ENCODE data around the gene COX17. TPM values are rescaled to one million over a fixed set of nuclear protein-coding genes. Genes with fewer than 3 reads are reported as not detected.
"Not testable (repeated sequence)": the region's sequence is repeated elsewhere in the genome, so short reads cannot be mapped to it uniquely, and the experiment has no call there.

COX17 gene
- total and polyA plus RNA-seq, 5 donors from 2014 or later, result 34.1 to 124 (median 92.6) TPM

DNA sequence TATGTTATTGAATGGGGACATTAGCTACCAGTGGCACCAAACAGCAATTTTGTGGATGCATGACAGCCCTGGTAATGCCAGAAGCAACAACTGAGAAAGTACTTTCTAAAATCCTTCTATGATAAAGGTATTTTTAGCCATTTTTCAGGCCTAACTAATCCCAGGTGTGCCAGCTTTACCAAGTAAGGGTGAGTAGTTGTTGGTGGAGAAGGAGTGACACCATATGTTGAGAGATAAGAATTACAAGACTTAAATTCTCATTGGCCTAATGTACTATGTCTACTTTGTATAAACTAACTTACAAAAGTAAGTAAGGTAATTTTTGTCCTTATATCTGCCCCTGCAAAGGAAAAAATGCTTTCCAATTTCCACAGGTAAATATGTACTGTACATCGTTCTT is 4.1 kb upstream of the COX17 start:
- H3K36me3 Mint-ChIP-seq, result no peaks in the 10 kb centered on the region
- no peak for ATAC-seq (ENCODE audit: low read depth in 2 of 2)
- DNase-seq, result peak in 2 of 3 donors; percentile 23 to 58
- no peak overlapping the region for H3K27ac Mint-ChIP-seq
- H3K27me3 Mint-ChIP-seq, result peaks cover 5% of the 10 kb centered on the region
- peaks cover 6 to 14% (median 10%) of the 10 kb centered on the region in 4 donors for H3K4me1 Mint-ChIP-seq
- Histone ChIP-seq H3K27me3 (ENCODE audit: control insufficient read depth, insufficient read depth, low read length) (no peaks in the 10 kb centered on the region), H3K9me3 (ENCODE audit: control insufficient read depth in 2 of 2, low read length in 2 of 2) (no peaks in the 10 kb centered on the region), H3K4me1 (ENCODE audit: control insufficient read depth, insufficient read depth, low read length, poor library complexity, severe bottlenecking) (peaks cover 11% of the 10 kb centered on the region), H3K4me3 (ENCODE audit: low read depth, low read length) (no peak overlapping the region), H3K27ac (ENCODE audit: insufficient read depth, low read length, poor library complexity, severe bottlenecking) (no peak overlapping the region), H3K36me3 (ENCODE audit: control insufficient read depth, insufficient read depth, low read length) (no peaks in the 10 kb centered on the region)
- no peak overlapping the region for H3K4me3 Mint-ChIP-seq
- peaks cover 0 to 1% (median 0%) of the 10 kb centered on the region in 7 donors for H3K9me3 Mint-ChIP-seq

DNA sequence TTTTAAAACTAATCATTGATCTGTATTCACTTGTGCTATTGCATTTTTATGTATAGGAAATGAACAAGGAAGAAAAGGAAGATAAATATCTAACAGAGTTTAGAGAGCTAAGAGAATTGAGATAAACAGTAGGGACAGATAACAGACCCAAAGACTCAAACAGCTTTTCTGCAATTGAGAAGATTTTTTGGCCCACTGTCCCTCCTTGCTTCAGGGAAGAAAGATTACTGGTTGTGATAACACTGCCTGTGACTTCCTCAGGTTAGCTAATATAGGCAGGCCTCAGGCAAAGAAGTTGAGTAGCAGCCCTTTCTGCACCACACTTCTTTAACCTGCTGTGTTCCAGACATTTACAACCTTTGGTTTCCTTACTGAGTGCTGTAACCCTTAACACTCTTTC is 2.7 kb upstream of the COX17 start:
- Histone ChIP-seq H3K27me3 (ENCODE audit: control insufficient read depth, insufficient read depth, low read length) (no peaks in the 10 kb centered on the region), H3K4me1 (ENCODE audit: control insufficient read depth, insufficient read depth, low read length, poor library complexity, severe bottlenecking) (peaks cover 21% of the 10 kb centered on the region), H3K36me3 (ENCODE audit: control insufficient read depth, insufficient read depth, low read length) (peaks cover 4% of the 10 kb centered on the region), H3K4me3 (ENCODE audit: low read depth, low read length) (no peak overlapping the region), H3K27ac (ENCODE audit: insufficient read depth, low read length, poor library complexity, severe bottlenecking) (no peak overlapping the region), H3K9me3 (ENCODE audit: control insufficient read depth in 2 of 2, low read length in 2 of 2) (no peaks in the 10 kb centered on the region)
- H3K9me3 Mint-ChIP-seq, result peaks cover 0 to 1% (median 0%) of the 10 kb centered on the region in 7 donors
- H3K4me1 Mint-ChIP-seq, result peaks cover 6 to 28% (median 24%) of the 10 kb centered on the region in 4 donors
- H3K27me3 Mint-ChIP-seq, result peaks cover 5% of the 10 kb centered on the region
- no peak overlapping the region for H3K4me3 Mint-ChIP-seq
- DNase-seq, result no peak
- H3K27ac Mint-ChIP-seq, result no peak overlapping the region
- ATAC-seq (ENCODE audit: low read depth in 2 of 2), result no peak
- H3K36me3 Mint-ChIP-seq, result no peaks in the 10 kb centered on the region

DNA sequence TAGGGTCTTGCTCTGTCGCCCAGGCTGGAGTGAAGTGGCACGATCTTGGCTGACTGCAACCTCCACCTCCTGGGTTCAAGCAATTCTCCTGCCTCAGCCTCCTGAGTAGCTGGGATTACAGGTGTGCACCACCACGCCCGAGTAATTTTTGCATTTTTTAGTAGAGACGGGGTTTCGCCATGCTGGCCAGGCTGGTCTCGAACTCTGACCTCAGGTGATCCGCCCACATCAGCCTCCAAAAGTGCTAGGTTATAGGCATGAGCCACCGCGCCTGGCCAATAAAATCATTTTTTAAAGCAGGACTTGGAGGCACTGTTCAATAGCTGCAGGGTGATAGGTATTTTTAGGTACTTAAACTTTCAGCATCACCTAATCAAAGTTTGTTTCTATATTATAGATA is 1.0 kb upstream of the COX17 start:
- H3K27ac ChIP-seq (ENCODE audit: insufficient read depth, low read length, poor library complexity, severe bottlenecking), result peak overlapping the region; percentile 91
- H3K4me3 ChIP-seq (ENCODE audit: low read depth, low read length); H3K27me3 Mint-ChIP-seq; H3K9me3 Mint-ChIP-seq; H3K36me3 Mint-ChIP-seq; H3K9me3 ChIP-seq (ENCODE audit: control insufficient read depth in 2 of 2, low read length in 2 of 2); DNase-seq; ATAC-seq (ENCODE audit: low read depth in 2 of 2); H3K27me3 ChIP-seq (ENCODE audit: control insufficient read depth, insufficient read depth, low read length): not testable (repeated sequence)
- H3K36me3 ChIP-seq (ENCODE audit: control insufficient read depth, insufficient read depth, low read length), result peaks cover 19% of the 10 kb centered on the region
- Mint-ChIP-seq H3K4me1 (peaks cover 6 to 34% (median 28%) of the 10 kb centered on the region in 4 donors), H3K27ac (peak overlapping the region; percentile 56 to 96 (median 71)), H3K4me3 (peak overlapping the region in 1 of 4 donors; percentile 61)
- peaks cover 21% of the 10 kb centered on the region for H3K4me1 ChIP-seq (ENCODE audit: control insufficient read depth, insufficient read depth, low read length, poor library complexity, severe bottlenecking)

DNA sequence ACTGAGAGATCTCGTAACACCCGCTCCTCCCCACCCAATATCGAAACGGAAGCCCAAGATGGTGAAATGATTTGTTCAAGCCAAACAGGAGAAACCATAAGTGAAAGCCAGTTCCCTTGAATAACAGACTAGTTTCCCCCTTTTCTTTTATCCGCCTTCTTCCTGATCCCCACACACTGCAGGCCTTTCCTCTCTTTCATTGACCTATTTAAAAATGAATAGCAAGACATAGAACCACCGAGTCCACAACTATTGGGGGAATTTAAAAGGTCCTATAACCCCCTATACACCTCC is 382 bp upstream of the COX17 start:
- H3K4me3 Mint-ChIP-seq, result peak overlapping the region; percentile 85 to 95 (median 88)
- peak overlapping the region; percentile 96 to 99 (median 98) for H3K27ac Mint-ChIP-seq
- Histone ChIP-seq H3K36me3 (ENCODE audit: control insufficient read depth, insufficient read depth, low read length) (peaks cover 25% of the 10 kb centered on the region), H3K9me3 (ENCODE audit: control insufficient read depth in 2 of 2, low read length in 2 of 2) (no peaks in the 10 kb centered on the region), H3K4me1 (ENCODE audit: control insufficient read depth, insufficient read depth, low read length, poor library complexity, severe bottlenecking) (peaks cover 21% of the 10 kb centered on the region), H3K27me3 (ENCODE audit: control insufficient read depth, insufficient read depth, low read length) (no peaks in the 10 kb centered on the region), H3K27ac (ENCODE audit: insufficient read depth, low read length, poor library complexity, severe bottlenecking) (peak overlapping the region; percentile 91), H3K4me3 (ENCODE audit: low read depth, low read length) (peak overlapping the region; percentile 87)
- no peaks in the 10 kb centered on the region for H3K9me3 Mint-ChIP-seq
- ATAC-seq (ENCODE audit: low read depth in 2 of 2) (no peak), DNase-seq (no peak)
- H3K36me3 Mint-ChIP-seq, result peaks cover 8% of the 10 kb centered on the region
- H3K4me1 Mint-ChIP-seq, result peaks cover 7 to 39% (median 32%) of the 10 kb centered on the region in 4 donors
- peaks cover 5% of the 10 kb centered on the region for H3K27me3 Mint-ChIP-seq

DNA sequence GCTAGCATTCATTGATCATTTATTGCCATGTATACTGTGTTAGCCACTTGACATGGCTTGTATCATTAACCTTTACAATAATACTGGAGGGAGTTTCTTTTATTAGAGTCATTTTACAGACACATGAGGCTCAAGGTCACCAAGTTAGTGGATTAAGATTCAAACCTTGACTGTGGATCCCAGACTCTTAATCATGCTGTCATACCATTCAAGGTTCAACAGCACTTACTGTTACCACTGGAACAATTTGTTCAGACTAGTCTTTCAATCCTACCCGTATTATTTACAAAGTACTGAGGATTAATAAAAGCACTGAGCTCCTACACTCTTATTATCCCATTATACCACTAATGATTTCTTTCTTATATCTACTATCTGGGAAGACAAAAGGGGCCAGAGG is 1.2 kb downstream of the COX17 start:
- H3K36me3 ChIP-seq (ENCODE audit: control insufficient read depth, insufficient read depth, low read length), result peaks cover 40% of the 10 kb centered on the region
- no peak for ATAC-seq (ENCODE audit: low read depth in 2 of 2)
- no peaks in the 10 kb centered on the region for H3K27me3 ChIP-seq (ENCODE audit: control insufficient read depth, insufficient read depth, low read length)
- peak overlapping the region; percentile 96 for H3K4me3 ChIP-seq (ENCODE audit: low read depth, low read length)
- no peaks in the 10 kb centered on the region for H3K9me3 ChIP-seq (ENCODE audit: control insufficient read depth in 2 of 2, low read length in 2 of 2)
- Mint-ChIP-seq H3K4me1 (peaks cover 18 to 51% (median 43%) of the 10 kb centered on the region in 4 donors), H3K9me3 (no peaks in the 10 kb centered on the region), H3K27ac (peak overlapping the region in 2 of 3 donors; percentile 69 to 96), H3K4me3 (peak overlapping the region; percentile 86 to 96 (median 92)), H3K27me3 (peaks cover 5% of the 10 kb centered on the region), H3K36me3 (peaks cover 19% of the 10 kb centered on the region)
- no peak for DNase-seq
- H3K27ac ChIP-seq (ENCODE audit: insufficient read depth, low read length, poor library complexity, severe bottlenecking), result peak overlapping the region; percentile 91
- peaks cover 21% of the 10 kb centered on the region for H3K4me1 ChIP-seq (ENCODE audit: control insufficient read depth, insufficient read depth, low read length, poor library complexity, severe bottlenecking)

DNA sequence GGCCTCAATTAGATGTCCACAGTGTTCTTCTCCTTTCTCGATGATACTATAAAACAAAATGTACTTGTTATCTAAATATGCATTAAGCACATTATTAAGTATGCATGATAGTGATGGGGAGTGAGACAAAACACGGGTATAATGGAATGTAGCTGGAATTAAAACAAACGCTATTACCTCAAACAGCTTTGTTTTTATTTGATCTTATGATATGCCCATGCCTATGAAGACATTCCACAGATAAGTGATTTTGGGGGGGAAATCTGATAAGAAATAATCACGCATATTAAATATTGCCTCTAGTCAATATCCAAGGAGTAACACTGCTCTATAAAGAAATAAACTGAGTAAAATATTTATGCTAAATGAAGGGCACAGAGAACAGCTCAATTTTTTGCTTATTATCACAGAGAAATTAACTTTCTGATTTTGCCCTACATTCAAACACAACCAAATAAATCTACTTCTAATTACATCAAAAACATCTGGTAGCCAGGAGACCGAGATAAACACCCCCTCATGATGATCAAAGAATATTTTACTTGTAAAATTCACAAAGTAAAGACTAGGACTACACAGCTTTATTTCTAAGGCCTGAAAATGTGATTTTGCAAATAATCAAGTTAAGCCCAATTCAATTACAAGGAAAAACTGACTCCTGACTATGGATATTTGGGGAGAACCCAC is 1.9 kb downstream of the COX17 start:
- Histone ChIP-seq H3K27ac (ENCODE audit: insufficient read depth, low read length, poor library complexity, severe bottlenecking) (no peak overlapping the region), H3K4me3 (ENCODE audit: low read depth, low read length) (peak overlapping the region; percentile 96), H3K9me3 (ENCODE audit: control insufficient read depth in 2 of 2, low read length in 2 of 2) (no peaks in the 10 kb centered on the region), H3K36me3 (ENCODE audit: control insufficient read depth, insufficient read depth, low read length) (peaks cover 44% of the 10 kb centered on the region), H3K27me3 (ENCODE audit: control insufficient read depth, insufficient read depth, low read length) (no peaks in the 10 kb centered on the region), H3K4me1 (ENCODE audit: control insufficient read depth, insufficient read depth, low read length, poor library complexity, severe bottlenecking) (peaks cover 21% of the 10 kb centered on the region)
- DNase-seq (no peak), ATAC-seq (ENCODE audit: low read depth in 2 of 2) (no peak)
- peaks cover 19 to 57% (median 45%) of the 10 kb centered on the region in 4 donors for H3K4me1 Mint-ChIP-seq
- peaks cover 24% of the 10 kb centered on the region for H3K36me3 Mint-ChIP-seq
- no peaks in the 10 kb centered on the region for H3K9me3 Mint-ChIP-seq
- H3K27ac Mint-ChIP-seq, result peak overlapping the region in 2 of 3 donors; percentile 7 to 69
- peaks cover 5% of the 10 kb centered on the region for H3K27me3 Mint-ChIP-seq
- peak overlapping the region; percentile 86 to 96 (median 92) for H3K4me3 Mint-ChIP-seq

DNA sequence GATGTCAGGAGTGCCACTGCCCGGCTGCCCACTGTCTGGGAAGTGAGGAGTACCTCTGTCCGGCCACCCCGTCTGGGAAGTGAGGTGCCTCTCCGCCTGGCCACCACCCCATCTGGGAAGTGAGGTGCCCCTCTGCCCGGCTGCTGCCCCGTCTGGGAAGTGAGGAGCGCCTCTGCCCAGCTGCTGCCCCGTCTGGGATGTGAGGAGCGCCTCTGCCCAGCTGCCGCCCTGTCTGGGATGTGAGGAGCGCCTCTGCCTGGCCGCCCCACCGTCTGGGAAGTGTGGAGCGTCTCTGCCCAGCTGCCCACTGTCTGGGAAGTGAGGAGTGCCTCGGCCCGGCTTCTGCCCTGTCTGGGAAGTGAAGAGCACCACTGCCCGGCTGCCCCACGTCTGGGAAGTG is 3.3 kb downstream of the COX17 start:
- Mint-ChIP-seq H3K36me3 (peaks cover 34% of the 10 kb centered on the region), H3K4me3 (no peak overlapping the region), H3K4me1 (peaks cover 27 to 62% (median 48%) of the 10 kb centered on the region in 4 donors), H3K9me3 (no peaks in the 10 kb centered on the region), H3K27me3 (peaks cover 5% of the 10 kb centered on the region), H3K27ac (no peak overlapping the region)
- no peaks in the 10 kb centered on the region for H3K9me3 ChIP-seq (ENCODE audit: control insufficient read depth in 2 of 2, low read length in 2 of 2)
- H3K4me1 ChIP-seq (ENCODE audit: control insufficient read depth, insufficient read depth, low read length, poor library complexity, severe bottlenecking), result peaks cover 21% of the 10 kb centered on the region
- H3K27me3 ChIP-seq (ENCODE audit: control insufficient read depth, insufficient read depth, low read length), result no peaks in the 10 kb centered on the region
- DNase-seq, result no peak
- H3K27ac ChIP-seq (ENCODE audit: insufficient read depth, low read length, poor library complexity, severe bottlenecking), result no peak overlapping the region
- ATAC-seq (ENCODE audit: low read depth in 2 of 2), result no peak
- H3K4me3 ChIP-seq (ENCODE audit: low read depth, low read length), result no peak overlapping the region
- peaks cover 57% of the 10 kb centered on the region for H3K36me3 ChIP-seq (ENCODE audit: control insufficient read depth, insufficient read depth, low read length)

DNA sequence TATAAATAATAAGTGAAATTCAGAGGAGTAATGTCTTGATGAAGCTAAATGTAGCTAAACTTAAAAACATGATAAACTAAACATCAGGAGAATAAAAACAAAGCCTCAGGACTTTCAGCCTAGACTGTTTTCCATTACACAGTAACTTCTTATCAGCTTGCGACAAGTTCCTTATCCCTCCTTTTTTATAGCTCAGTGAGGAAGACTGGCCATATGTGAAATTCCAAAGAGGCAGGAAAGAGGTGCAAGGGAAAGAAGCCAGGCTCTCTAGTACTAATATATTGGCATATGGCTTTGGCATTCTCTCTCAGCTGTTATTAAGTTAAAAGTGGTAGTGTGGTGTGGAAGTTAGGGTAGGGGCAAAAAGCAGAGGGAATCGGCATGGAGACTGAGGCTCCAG is 4.4 kb downstream of the COX17 start:
- Mint-ChIP-seq H3K9me3 (no peaks in the 10 kb centered on the region), H3K27me3 (peaks cover 5% of the 10 kb centered on the region), H3K27ac (peak overlapping the region in 1 of 3 donors; percentile 81), H3K4me1 (peaks cover 27 to 61% (median 47%) of the 10 kb centered on the region in 4 donors), H3K36me3 (peaks cover 34% of the 10 kb centered on the region), H3K4me3 (peak overlapping the region in 1 of 4 donors; percentile 66)
- no peaks in the 10 kb centered on the region for H3K9me3 ChIP-seq (ENCODE audit: control insufficient read depth in 2 of 2, low read length in 2 of 2)
- H3K4me3 ChIP-seq (ENCODE audit: low read depth, low read length), result no peak overlapping the region
- H3K36me3 ChIP-seq (ENCODE audit: control insufficient read depth, insufficient read depth, low read length), result peaks cover 67% of the 10 kb centered on the region
- H3K4me1 ChIP-seq (ENCODE audit: control insufficient read depth, insufficient read depth, low read length, poor library complexity, severe bottlenecking), result peaks cover 18% of the 10 kb centered on the region
- no peak overlapping the region for H3K27ac ChIP-seq (ENCODE audit: insufficient read depth, low read length, poor library complexity, severe bottlenecking)
- H3K27me3 ChIP-seq (ENCODE audit: control insufficient read depth, insufficient read depth, low read length), result no peaks in the 10 kb centered on the region
- ATAC-seq (ENCODE audit: low read depth in 2 of 2) (no peak), DNase-seq (no peak)
